Stomach (tissue), 9 donors: ENCODE results near the gene CHRM4. TPM values are rescaled to one million over a fixed set of nuclear protein-coding genes. Genes with fewer than 3 reads are reported as not detected.

Experiments used
- DNase-seq, 2 donors: peaks; one replicate each; pipeline versions ENCODE4 v3.0.0 to v3.0.0-alpha.2; 2013 to 2019
- H3K27ac ChIP-seq, 5 donors: fragments of 200-600 bp in 4 of 5; sonication (generic) in 4 of 5; one replicate each; pipeline ENCODE4 v1.5.1; 2013 to 2019; ENCODE audit warnings: mild to moderate bottlenecking in 1 of 5, moderate library complexity in 1 of 5
- H3K27me3 ChIP-seq, 3 donors: fragments of 200-600 bp; sonication (generic); one replicate each; pipeline ENCODE4 v1.5.1; 2017 to 2019; ENCODE audit warnings: mixed run types in 1 of 3
- H3K36me3 ChIP-seq, 4 donors: fragments of 200-600 bp; sonication (generic); 1 replicate in 3 of 4; 2 replicates in 1 of 4; pipeline ENCODE4 v1.5.1; 2016 to 2019
- H3K4me1 ChIP-seq, 4 donors: fragments of 200-600 bp; sonication (generic); one replicate each; pipeline ENCODE4 v1.5.1; 2016 to 2019
- H3K4me3 ChIP-seq, 4 donors: fragments of 200-600 bp; sonication (generic) in 3 of 4; one replicate each; pipeline ENCODE4 v1.5.1; 2016 to 2019; ENCODE audit warnings: mild to moderate bottlenecking in 1 of 4
- H3K9me3 ChIP-seq, 4 donors: fragments of 200-600 bp; sonication (generic); one replicate each; pipeline ENCODE4 v1.5.1; 2016 to 2019
- EP300 ChIP-seq: sonication (generic); formaldehyde crosslinking; IDR thresholded peaks from one replicate; pipeline ENCODE4 v1.6.1; 2017; ENCODE audit warnings: antibody characterized with exemption
- POLR2A ChIP-seq, 4 donors: fragments of 450-650 bp; IDR thresholded peaks; one replicate each; pipeline ENCODE4 v1.6.1; 2016; ENCODE audit warnings: antibody characterized with exemption in 4 of 4, control low read depth in 2 of 4, mild to moderate bottlenecking in 1 of 4, moderate library complexity in 1 of 4
- POLR2AphosphoS5 ChIP-seq, 3 donors: sonication (generic); formaldehyde crosslinking; IDR thresholded peaks; one replicate each; pipeline ENCODE4 v1.6.1; 2016; ENCODE audit warnings: antibody characterized with exemption in 3 of 3
- WGBS, 5 donors: extraction: QIAGEN DNeasy Blood & Tissue Kit in 3 of 5; methylation state at CpG; one replicate each; pipeline versions ENCODE4 v1.1.5 to v1.1.7; 2013 to 2018; 5-methylcytosine and 5-hydroxymethylcytosine counted together
- intact Hi-C: fragments of 100-400 bp; cut with DNase I; formaldehyde crosslinking; loops from one replicate; pipeline ENCODE4 v1.15.1; 2023; ENCODE audit warnings: low total_unique reads
- polyA plus RNA-seq, 3 donors: library from polyadenylated mRNA; stranded (reverse); fragments of 200-250 nt; gene quantifications; one replicate each; pipeline ENCODE4 v1.2.3, GENCODE V29; 2013
- total RNA-seq, 5 donors: library from RNA; depleted of rRNA; stranded (reverse); fragments of >200 nt; gene quantifications; one replicate each; pipeline versions ENCODE4 v1.1.0 to v1.2.3, GENCODE V29; 2014 to 2016
- TF ChIP-seq, protein P1 (sequence below), 7 experiments: fragments of 450-650 bp in 4 of 7; fragments of 200-600 bp in 3 of 7; sonication (generic) in 3 of 7; IDR thresholded peaks; one replicate each; pipeline ENCODE4 v1.5.1; 2016 to 2019; ENCODE audit warnings: antibody characterized with exemption in 7 of 7, control low read depth in 2 of 7, mild to moderate bottlenecking in 1 of 7
- donor health status: healthy with polysubstance abuse.
- donor health status: Bipolar disorder and iron deficiency.
- donor health status: healthy.

The CHRM4 gene
- total and polyA plus RNA-seq, 8 donors: 0.37 to 2.8 TPM; not detected in 6

DNA sequence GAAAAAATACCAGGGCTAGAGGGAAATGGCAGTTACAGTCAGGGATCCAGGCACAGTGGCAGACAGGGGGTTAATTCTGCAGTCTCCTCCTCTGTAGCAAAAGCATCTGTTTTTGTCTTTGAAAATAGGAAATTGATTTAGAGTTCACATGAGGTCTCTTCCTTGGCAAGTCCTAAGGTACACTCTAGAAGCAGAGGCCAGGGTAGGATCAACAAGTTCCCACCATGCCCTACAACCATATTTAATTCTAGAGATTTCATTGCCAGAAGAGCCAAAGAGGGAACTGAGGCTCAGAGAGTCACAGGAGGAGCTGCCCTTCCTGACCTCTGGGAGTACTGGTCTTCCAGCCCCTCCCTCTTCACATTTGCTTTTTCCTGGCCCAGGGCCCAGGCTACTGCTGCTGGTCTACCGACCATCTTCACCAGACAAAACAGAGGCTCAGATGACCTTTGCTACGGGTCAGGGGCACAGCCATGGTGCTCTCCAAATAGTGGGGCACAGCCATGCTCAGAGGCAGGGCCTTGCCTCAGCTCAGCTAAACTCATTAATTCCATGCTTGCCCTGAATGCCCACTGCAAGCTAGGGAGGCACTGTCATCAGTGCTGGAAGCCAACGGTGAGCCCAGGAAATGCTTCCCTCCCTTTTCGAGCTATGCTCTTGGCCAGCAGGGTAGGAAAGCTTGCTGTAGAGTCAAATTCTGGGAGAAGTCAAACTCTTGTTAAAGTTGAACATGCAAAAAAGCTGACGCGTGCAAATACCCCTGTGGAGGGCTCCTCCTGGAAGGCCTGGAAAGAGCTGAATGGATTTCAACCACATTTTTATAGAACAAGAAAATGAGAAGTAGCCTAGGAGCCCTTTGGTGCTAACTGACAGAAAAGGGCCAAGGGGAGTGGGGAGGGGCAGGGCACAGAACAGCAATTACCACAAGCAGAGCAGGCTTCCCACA, 11.7 kb upstream of the CHRM4 start:
- Histone ChIP-seq H3K27ac (no peak overlapping the region), H3K9me3 (no peaks in the 10 kb centered on the region), H3K4me1 (no peaks in the 10 kb centered on the region), H3K27me3 (no peaks in the 10 kb centered on the region), H3K36me3 (peaks cover 28 to 97% (median 94%) of the 10 kb centered on the region in 4 donors), H3K4me3 (no peak overlapping the region)
- DNase-seq: no peak
- intact Hi-C loops: no loop called here
- 72 to 82% (median 79%) methylated on average over 6 of the region's 6 CpGs for WGBS, 5 donors
- TF ChIP-seq POLR2A (IDR thresholded peaks at IDR 0.05) (no peak), EP300 (no peak)

DNA sequence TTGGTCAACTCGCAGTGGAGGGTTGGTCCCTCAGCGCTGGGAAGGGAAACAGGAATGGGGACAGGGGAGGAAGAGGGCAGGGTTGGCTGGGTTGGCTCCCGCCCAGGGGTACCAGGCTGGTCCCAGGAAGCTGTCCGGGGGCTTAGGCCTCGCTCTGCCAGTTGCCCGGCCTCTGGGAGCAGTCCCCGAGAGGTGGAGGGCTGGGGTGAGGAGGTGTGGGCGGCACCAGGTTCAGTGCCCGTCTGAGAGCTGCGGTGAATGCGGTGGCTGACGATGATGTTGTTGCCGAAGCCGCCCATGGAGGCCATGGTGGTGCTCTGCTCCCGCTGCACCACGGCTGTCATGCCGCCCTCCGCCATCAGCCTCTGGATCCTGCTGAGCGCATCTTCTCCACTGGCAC, 6.0 kb upstream of the CHRM4 start:
- Histone ChIP-seq H3K27ac (no peak overlapping the region), H3K9me3 (no peaks in the 10 kb centered on the region), H3K27me3 (peaks cover 0 to 9% (median 0%) of the 10 kb centered on the region in 3 donors), H3K36me3 (peaks cover 18 to 69% (median 64%) of the 10 kb centered on the region in 4 donors), H3K4me3 (no peak overlapping the region), H3K4me1 (peaks cover 5 to 10% (median 8%) of the 10 kb centered on the region in 4 donors)
- TF ChIP-seq POLR2A (IDR thresholded peaks at IDR 0.05) (no peak), EP300 (no peak), POLR2AphosphoS5 (IDR thresholded peaks at IDR 0.05) (no peak)
- TF ChIP-seq, protein P1, sequence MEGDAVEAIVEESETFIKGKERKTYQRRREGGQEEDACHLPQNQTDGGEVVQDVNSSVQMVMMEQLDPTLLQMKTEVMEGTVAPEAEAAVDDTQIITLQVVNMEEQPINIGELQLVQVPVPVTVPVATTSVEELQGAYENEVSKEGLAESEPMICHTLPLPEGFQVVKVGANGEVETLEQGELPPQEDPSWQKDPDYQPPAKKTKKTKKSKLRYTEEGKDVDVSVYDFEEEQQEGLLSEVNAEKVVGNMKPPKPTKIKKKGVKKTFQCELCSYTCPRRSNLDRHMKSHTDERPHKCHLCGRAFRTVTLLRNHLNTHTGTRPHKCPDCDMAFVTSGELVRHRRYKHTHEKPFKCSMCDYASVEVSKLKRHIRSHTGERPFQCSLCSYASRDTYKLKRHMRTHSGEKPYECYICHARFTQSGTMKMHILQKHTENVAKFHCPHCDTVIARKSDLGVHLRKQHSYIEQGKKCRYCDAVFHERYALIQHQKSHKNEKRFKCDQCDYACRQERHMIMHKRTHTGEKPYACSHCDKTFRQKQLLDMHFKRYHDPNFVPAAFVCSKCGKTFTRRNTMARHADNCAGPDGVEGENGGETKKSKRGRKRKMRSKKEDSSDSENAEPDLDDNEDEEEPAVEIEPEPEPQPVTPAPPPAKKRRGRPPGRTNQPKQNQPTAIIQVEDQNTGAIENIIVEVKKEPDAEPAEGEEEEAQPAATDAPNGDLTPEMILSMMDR (IDR thresholded peaks at IDR 0.05): no peak
- 94 to 98% (median 95%) methylated on average over 17 to 19 of the region's 19 CpGs for WGBS, 5 donors
- DNase-seq: no peak
- intact Hi-C loops: no loop called here

DNA sequence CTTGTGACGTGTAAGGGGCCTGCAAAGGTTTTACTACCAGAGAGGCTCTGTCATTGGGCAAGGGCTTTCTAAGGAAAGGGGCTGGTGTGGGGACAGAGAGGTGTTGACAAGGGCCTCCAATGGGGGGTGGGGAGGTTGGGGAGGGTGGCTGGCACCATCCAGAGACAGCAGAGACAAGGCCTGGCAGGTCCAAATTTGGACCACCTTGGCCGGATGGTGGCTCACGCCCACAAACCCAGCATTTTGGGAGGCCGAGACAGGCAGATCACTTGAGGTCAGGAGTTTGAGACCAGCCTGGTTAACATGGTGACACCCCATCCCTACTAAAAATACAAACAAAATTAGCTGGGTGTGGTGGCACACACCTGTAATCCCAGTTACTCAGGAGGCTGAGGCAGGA, 2.2 kb upstream of the CHRM4 start:
- Histone ChIP-seq H3K9me3 (no peaks in the 10 kb centered on the region), H3K36me3 (peaks cover 18 to 34% (median 32%) of the 10 kb centered on the region in 4 donors), H3K4me1 (peaks cover 41 to 47% (median 44%) of the 10 kb centered on the region in 4 donors), H3K27ac (no peak overlapping the region), H3K27me3 (peaks cover 17 to 47% (median 37%) of the 10 kb centered on the region in 3 donors), H3K4me3 (no peak overlapping the region)
- WGBS, 5 donors: 67 to 79% (median 77%) methylated on average over 4 of the region's 4 CpGs
- DNase-seq: no peak
- TF ChIP-seq EP300: no peak
- TF ChIP-seq, protein P1 (IDR thresholded peaks at IDR 0.05): no peak
- TF ChIP-seq POLR2AphosphoS5 (IDR thresholded peaks at IDR 0.05): no peak
- TF ChIP-seq POLR2A (IDR thresholded peaks at IDR 0.05): no peak
- intact Hi-C loops: loop anchor here (5.0 kb wide), 1 partner anchor 139 kb away; no protein-coding TSS in a partner anchor

DNA sequence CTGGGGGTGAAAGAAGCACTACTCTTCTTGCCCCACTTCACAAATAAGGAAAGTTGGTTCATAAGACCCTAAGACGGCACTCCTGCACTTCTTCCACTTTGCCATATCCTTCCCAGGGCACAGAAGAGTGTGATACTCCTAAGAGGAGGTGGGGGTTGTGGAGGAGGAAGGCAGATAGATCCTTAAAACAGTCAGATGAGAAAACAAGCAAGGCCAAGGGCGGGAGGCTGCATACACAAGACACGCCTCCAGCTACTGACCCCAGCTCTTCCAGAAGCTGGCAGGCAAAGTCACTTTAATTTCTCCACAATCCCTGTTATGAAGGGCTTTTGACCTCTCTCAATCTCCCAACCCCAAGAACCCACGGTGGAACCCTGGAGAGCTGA, 1.6 kb upstream of the CHRM4 start:
- 52 to 70% (median 57%) methylated on average over 4 of the region's 4 CpGs for WGBS, 5 donors
- peaks cover 16 to 29% (median 27%) of the 10 kb centered on the region in 4 donors for H3K36me3 ChIP-seq
- H3K27ac ChIP-seq: no peak overlapping the region
- peak overlapping the region in 2 of 4 donors; percentile 51 to 63 for H3K4me3 ChIP-seq
- DNase-seq: no peak
- intact Hi-C loops: loop anchor here (5.0 kb wide), 1 partner anchor 139 kb away; no protein-coding TSS in a partner anchor
- peaks cover 17 to 52% (median 43%) of the 10 kb centered on the region in 3 donors for H3K27me3 ChIP-seq
- peaks cover 41 to 47% (median 45%) of the 10 kb centered on the region in 4 donors for H3K4me1 ChIP-seq
- TF ChIP-seq POLR2AphosphoS5 (IDR thresholded peaks at IDR 0.05): no peak
- TF ChIP-seq EP300: no peak
- TF ChIP-seq POLR2A (IDR thresholded peaks at IDR 0.05): no peak
- TF ChIP-seq, protein P1 (IDR thresholded peaks at IDR 0.05): no peak
- no peaks in the 10 kb centered on the region for H3K9me3 ChIP-seq
